Astrocyte of the cerebellum (primary cell): Measurements from ENCODE around the gene LSM3.

ENCODE experiments used
- DNase-seq: peaks from one replicate; pipeline ENCODE4 v3.0.0-alpha.2; 2011; ENCODE audit warnings: low read depth
- H3K4me3 ChIP-seq: 2 replicates; pipeline ENCODE4 v1.5.1; 2011; ENCODE audit warnings: mild to moderate bottlenecking, low read depth, low read length, moderate library complexity
- in situ Hi-C: cut with HindIII; loops from 2 replicates; pipeline ENCODE4 v1.10.0; 2017; ENCODE audit warnings: low sequenced_read_pairs
- TF ChIP-seq, protein P1 (sequence below): IDR thresholded peaks from 2 replicates; pipeline ENCODE4 v1.5.1; 2012; ENCODE audit warnings: low read length, low read depth, moderate library complexity, mild to moderate bottlenecking; ENCODE audit errors: missing control alignments

The LSM3 gene

DNA sequence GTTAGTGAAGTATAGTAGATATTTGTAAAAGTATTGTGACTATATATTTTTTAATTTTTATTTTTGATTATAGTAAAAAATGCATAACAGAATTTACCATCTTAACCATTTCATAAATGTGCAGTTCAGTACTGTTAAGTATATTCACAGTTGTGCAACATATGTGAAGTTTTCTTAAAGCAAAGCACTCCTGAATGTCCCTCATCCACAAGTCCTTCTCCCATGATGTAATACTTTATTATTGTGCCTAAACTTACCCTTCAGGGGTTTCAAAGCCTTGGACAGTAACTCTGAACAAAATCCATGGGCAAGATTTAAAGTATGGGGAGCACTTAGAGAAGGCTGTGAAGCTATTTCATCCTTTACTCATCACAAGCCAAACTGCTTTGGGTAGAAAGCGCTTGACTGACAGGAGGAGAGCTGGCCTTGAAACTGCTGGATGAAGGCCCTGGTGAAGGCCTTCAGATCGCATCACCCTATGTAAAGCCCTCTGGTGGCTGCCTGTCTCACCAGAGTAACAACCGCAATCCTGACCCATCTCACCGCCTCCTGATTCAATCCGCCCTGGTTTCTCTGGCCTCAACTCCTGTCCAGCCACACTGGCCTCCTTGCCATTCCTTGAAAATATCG is 28.0 kb downstream of the LSM3 start:
- in situ Hi-C loops, result no loop called here
- TF ChIP-seq, protein P1, sequence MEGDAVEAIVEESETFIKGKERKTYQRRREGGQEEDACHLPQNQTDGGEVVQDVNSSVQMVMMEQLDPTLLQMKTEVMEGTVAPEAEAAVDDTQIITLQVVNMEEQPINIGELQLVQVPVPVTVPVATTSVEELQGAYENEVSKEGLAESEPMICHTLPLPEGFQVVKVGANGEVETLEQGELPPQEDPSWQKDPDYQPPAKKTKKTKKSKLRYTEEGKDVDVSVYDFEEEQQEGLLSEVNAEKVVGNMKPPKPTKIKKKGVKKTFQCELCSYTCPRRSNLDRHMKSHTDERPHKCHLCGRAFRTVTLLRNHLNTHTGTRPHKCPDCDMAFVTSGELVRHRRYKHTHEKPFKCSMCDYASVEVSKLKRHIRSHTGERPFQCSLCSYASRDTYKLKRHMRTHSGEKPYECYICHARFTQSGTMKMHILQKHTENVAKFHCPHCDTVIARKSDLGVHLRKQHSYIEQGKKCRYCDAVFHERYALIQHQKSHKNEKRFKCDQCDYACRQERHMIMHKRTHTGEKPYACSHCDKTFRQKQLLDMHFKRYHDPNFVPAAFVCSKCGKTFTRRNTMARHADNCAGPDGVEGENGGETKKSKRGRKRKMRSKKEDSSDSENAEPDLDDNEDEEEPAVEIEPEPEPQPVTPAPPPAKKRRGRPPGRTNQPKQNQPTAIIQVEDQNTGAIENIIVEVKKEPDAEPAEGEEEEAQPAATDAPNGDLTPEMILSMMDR, result no peak

DNA sequence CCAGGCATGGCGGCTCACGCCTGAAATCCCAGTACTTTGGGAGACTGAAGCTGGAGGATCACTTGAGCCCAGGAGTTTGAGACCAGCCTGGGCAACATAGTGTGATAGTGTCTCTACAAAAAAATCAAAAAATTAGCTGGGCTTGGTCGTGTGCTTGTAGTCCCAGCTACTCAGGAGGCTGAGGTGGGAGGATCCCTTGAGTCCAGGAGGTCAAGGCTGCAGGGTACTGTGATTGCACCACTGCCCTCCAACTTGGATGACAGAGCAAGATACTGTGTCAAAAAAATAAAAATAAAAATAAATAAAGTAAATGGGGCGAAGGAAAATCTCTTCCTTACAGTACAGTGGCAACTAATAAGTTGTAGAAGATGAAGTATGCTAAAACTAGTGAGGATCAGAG is 29.6 kb downstream of the LSM3 start:
- H3K4me3 ChIP-seq, result no peak overlapping the region
- TF ChIP-seq, protein P1, result no peak
- in situ Hi-C loops, result no loop called here
- no peak for DNase-seq

More for the DNA sequence above, 28.0 kb downstream of the LSM3 start:
- no peak for DNase-seq
- H3K4me3 ChIP-seq, result no peak overlapping the region

DNA sequence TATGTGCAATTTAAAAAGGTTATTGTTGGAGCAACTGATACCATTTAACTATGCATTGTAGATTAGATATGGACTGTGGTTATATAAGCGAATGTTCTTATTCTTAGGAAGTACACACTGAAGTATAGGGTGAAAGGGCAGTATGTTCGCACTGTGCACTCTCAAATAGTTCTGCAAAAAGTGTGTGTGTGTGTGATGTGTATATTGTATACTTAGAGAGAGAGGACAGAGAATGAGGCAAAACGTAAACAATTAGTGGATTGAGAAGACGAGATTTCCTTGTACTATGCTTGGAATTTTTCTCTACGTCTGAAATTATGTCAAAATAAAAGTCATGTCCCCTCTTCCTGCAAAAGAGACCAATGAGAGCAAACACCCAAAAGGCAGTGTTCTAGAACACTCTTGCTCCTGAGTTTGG is 30.4 kb downstream of the LSM3 start:
- DNase-seq, result no peak

DNA sequence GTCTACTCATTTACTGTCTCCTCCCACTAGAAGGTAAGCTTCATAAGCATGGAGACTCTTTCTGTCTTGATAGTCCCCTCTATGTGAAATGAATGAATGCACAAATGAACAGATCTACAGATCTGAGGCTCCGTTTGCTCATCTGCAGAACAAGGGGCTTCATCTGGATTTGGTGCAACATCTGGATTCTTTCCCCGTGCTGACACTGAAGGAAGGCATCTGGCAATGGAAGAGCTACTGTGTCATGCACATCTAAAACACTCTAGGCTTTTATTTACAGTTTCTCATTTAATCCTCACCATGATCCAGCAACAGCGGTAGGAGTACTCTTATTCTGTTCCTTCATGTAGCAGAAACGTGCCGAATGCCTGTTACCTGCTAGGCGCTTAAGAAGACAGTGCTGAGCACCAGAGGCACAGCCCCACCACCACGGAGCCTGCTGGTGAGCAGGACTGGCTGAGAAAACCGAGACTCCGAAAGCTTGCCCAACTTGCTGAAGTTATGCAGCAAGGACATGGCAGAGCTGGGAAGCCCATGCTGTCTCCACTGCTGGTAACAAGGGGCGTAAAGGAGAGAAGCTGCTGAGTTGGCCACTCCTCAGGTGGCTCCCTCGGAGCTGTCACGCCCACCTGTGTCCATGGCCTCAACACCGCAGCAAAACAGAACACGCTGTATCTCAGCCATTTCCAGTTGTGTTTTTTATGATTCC is 31.1 kb downstream of the LSM3 start:
- TF ChIP-seq, protein P1, result no peak
- DNase-seq, result no peak
- in situ Hi-C loops, result loop anchor here (5.0 kb wide), 2 partner anchors 42 to 43 kb away; no protein-coding TSS in a partner anchor
- no peak overlapping the region for H3K4me3 ChIP-seq

More for the DNA sequence above, 30.4 kb downstream of the LSM3 start:
- H3K4me3 ChIP-seq, result no peak overlapping the region
- TF ChIP-seq, protein P1, result no peak
- in situ Hi-C loops, result no loop called here

DNA sequence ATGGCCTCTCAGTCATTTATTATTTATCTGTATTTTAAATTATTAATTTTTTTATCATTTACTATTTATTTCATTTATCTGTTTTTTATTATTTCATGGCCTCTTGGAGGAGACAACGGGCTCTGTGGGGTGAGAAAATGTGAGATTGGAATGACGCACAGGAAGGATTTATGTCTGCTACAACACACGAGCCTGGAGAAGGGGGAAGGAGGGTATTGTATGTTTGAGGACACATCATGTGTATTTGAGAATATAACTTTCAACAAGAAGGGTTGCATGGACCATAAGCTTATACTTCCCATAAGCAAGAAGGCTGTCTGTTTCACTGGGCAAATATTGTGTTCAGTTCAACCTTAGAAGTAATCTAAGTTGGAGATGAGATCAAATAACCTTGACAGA is 31.7 kb downstream of the LSM3 start:
- DNase-seq, result no peak
- no peak overlapping the region for H3K4me3 ChIP-seq
- TF ChIP-seq, protein P1, result no peak
- in situ Hi-C loops, result loop anchor here (5.0 kb wide), 2 partner anchors 42 to 43 kb away; no protein-coding TSS in a partner anchor

DNA sequence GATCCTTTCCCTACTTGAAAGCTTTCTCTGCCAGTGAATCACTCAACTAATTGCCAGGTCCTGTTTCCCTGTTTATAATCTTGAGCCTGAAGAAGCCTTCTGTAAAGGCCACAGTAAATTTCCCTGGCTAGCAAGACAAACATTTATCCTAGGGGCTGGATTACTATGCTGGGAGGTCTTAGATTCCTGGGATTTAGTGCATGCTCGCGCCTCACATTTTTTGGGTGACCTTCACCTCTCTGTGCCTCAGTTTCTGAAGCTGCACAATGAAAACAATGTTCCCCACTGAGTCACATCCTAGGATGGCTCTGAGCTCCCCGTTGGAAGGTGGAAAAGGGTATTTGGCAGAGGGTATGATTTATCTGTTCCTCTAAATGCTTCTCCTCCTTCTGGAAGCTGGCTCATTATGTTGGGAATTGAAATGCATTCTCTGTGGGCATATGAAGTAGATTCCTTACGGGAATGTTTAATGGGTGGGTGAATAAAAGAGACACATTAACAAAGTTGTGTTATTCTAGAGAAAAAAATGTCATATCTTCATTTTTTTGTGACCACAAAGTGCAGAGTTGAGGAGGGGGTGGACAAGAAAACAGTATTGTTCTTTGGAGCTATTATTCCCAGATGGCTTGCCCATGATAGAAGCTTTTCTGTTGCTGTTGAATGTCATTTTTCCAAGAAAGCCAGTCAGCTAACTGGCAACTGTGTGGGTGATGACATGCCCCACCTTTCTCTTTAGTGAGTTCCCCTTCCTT is 32.4 kb downstream of the LSM3 start:
- in situ Hi-C loops, result loop anchor here (5.0 kb wide), 2 partner anchors 41 to 44 kb away; no protein-coding TSS in a partner anchor
- peak; percentile 67 for DNase-seq
- no peak overlapping the region for H3K4me3 ChIP-seq
- TF ChIP-seq, protein P1, result no peak
